Right ventricle myocardium superior (tissue), 1 donor: Measurements from ENCODE around the gene NR1I2. TPM values are rescaled to one million over a fixed set of nuclear protein-coding genes. Genes with fewer than 3 reads are reported as not detected.
A peak's percentile ranks its signal among the peaks of the same experiment; 100 is the strongest.

Source experiments
- ATAC-seq: fragments of 200-7000 bp; cut with Tn5 transposase; one replicate; pipeline ENCODE4 v1.9.1; 2020; ENCODE audit warnings: mild to moderate bottlenecking; ENCODE audit not compliant: poor library complexity
- DNase-seq: peaks from one replicate; pipeline ENCODE4 v3.0.0-alpha.2; 2020
- intact Hi-C: fragments of 100-400 bp; cut with DNase I; formaldehyde crosslinking; loops from one replicate; pipeline ENCODE4 v1.11.2; 2022
- total RNA-seq: library from RNA; stranded (reverse); fragmentation: NEBNext Ultra II Directional; extraction: Animal tissue kit (Norgen Biotek cat#: 25700); gene quantifications from one replicate; pipeline ENCODE4 v1.2.1, GENCODE V29; 2021
- donor health status: DM: no; HTN: yes; CAD: no; lungs with severe emphysema.

Gene NR1I2
- total RNA-seq, 1 donor from 2014 or later = 0.11 TPM

DNA sequence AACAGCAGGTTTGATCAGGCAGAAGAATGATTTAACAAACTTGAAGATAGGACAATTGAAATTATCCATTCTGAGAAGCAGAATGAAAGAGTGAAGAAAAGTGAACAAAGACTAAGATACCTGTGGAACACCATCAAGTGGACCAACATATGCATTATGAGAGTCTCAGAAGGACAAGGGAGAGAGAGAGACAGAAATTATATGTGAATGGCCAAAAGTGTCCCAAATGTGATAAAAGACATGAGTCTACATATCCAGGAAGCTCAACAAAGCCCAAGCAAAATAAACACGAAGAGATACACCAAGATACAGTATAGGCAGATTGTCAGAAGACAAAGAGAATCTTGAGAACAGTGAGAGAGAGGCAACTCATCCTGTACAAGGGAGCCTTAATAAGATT, 5.6 kb upstream of the NR1I2 start:
- DNase-seq (no peak), ATAC-seq (no peak)
- intact Hi-C loops = no loop called here

DNA sequence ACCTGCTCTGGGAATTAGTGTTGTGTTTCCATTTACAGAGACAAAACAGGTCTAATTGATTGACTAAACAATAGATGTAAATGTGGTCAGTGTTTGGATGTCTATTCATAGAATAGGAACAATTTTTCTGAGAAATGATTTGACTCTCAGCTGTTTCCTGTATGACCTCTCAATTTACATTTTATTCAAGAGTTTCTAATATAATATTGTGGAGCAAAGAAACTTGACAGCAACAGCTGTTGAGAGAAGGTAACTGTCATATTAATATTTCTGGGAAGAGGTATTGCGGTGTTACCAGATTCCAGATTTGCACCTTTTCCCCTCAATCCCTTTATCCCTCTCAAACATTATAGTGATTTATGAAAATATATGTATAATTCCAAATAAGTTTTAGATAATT, 3.7 kb upstream of the NR1I2 start:
- no peak for ATAC-seq
- no peak for DNase-seq
- intact Hi-C loops = no loop called here

DNA sequence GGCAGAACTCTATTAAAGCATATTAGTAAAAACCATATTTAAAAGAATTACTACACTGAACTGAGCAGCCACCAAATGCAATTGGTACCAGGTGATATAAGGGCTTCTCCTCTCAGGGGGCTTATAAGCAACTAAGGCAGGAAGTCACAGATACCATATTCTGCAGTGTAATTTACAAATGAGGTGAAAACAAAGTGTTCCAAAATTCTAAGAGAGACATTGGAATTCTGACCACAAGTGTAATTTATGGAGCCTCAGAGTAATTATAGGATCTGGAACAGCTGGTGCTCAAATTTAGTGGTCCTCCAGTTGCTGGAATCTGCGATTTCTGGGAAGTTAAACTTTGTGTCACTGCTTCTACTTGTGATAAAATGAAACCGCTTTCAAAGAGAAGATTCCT, 3.1 kb upstream of the NR1I2 start:
- no peak for ATAC-seq

DNA sequence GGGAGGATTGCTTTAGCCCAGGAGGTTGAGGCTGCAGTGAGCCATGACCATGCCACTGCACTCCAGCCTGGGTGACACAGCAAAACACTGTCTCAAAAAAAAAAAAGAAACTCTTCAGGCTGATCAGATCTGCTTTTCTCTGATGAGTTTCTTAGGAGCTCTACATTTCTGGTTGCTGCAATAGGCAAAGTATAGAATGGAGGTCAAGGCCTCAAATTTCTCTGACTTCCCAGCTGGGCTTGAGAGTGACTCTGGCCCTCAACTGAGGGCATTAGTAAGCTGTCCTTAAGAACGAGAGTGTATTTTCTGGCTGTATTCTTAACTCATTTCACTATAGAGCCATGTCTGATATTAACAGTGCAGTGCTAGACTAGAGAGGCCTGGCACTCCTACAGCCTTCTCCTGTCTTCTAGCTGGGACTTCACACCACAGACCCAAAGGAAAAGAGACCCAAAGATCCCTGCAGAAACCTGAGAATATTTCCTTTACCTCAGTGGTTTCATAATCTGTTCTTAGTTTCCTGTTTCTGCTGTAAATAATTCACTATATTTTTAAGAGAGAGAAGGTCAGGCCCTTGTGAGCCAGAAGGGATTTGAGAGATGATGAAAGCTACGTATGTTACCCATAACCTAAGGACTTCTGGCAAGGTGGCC, 2.0 kb upstream of the NR1I2 start:
- DNase-seq (no peak), ATAC-seq (no peak)
- intact Hi-C loops = no loop called here

More for the DNA sequence above, 3.1 kb upstream of the NR1I2 start:
- intact Hi-C loops = no loop called here
- DNase-seq = no peak

DNA sequence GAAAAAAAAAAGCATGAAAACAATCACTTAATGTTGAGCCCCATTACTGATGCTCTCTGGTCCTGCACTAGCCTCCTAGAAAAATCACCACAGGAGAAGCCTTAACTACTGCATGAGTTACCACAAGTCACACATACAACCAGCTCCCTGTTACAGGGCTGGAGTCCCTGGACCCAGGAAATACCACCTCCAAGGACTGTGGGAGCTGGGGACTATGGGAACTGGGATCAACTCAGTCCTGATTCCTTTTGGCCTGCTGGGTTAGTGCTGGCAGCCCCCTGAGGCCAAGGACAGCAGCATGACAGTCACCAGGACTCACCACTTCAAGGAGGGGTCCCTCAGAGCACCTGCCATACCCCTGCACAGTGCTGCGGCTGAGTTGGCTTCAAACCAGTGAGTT, 559 bp downstream of the NR1I2 start:
- DNase-seq = no peak
- ATAC-seq = no peak

DNA sequence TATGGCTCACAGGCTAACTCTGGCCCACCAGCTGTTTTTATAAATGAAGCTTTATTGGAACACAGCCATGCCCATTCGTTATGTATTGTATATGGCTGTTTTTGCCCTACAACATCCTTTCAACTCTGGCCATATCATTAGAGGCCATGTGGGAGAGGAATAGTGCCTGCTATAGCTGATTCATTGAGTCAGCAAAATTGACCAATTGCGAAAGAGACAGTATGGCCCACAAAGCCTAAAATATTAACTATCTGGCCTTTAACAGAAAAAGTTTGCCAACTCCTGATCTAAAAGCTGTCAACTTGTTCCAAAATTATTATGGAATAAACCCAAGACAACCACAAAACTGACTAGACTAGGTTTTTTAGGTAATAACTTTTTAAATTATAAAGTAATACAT, 1.4 kb downstream of the NR1I2 start:
- intact Hi-C loops = no loop called here
- no peak for DNase-seq
- ATAC-seq = no peak

More for the DNA sequence above, 559 bp downstream of the NR1I2 start:
- intact Hi-C loops = no loop called here

DNA sequence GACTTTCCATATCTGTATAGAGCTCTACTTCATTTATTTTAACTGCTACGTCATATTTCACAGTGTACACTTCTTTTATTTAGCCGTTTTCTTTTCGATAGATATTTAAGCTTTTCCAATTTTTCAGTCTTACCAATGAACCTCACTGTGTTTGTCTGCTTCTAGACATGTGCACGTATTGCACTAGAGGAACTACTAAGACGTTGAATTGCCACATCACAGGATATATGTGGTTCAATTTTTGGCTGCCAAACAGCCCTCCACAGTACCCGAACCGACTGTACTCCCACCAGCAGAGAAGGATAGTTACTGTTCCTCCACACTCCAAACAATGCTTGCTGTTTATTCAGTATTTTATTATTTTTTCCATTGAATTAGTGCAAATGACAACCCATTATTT, 2.0 kb downstream of the NR1I2 start:
- intact Hi-C loops = no loop called here
- no peak for DNase-seq

DNA sequence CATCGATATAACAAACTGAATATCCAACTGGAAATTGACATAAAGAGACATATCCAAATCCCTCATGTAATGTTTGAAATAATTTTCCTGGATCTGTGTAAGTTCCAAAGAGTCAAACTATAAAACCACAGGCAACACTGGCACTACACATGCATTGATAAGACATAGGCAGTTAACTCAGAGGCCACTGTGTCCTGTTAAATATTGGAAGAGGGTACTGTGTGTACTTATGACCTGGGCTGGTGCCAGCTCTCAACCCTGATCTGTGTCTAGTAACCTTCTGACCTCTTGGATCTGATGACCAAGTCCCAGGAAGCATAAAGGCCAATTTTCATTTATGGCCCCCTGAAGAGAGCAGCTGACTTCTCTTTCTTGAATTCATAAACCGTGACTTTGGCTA, 4.5 kb downstream of the NR1I2 start:
- no peak for ATAC-seq
- no peak for DNase-seq
- intact Hi-C loops = no loop called here

More for the DNA sequence above, 2.0 kb downstream of the NR1I2 start:
- no peak for ATAC-seq

DNA sequence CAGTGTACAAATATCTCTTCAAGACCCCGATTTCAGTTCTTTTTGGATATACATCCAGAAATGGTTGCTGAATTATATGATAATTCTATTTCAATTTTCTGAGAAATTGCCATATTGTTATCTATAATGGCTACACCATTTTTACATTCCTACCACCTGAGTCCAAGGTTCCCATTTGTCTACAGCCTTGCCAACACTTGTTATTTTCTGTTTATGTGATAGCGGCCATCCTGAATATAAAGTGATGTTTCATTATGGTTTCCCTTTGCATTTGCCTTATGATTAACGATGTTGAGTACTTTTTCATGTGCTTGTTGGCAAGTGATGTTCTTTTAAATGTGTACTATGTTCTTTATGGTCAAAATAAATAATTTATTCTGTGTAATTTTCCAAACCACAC, 8.5 kb downstream of the NR1I2 start:
- intact Hi-C loops = no loop called here
- ATAC-seq (no peak), DNase-seq (no peak)

DNA sequence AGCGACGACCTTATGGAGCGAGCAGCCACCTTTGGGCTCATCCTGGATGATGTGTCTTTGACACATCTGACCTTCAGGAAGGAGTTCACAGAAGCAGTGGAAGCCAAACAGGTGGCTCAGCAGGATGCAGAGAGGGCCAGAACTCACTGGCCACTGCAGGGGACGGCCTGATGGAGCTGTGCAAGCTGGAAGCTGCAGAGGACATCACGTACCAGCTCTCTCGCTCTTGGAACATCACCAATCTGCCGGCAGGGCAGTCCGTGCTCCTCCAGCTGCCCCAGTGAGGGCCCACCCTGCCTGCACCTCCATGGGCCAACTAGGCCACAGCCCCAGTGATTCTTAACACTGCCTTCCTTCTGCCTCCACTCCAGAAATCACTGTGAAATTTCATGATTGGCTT, 10.4 kb downstream of the NR1I2 start:
- ATAC-seq = no peak
- intact Hi-C loops = no loop called here
- DNase-seq = no peak

DNA sequence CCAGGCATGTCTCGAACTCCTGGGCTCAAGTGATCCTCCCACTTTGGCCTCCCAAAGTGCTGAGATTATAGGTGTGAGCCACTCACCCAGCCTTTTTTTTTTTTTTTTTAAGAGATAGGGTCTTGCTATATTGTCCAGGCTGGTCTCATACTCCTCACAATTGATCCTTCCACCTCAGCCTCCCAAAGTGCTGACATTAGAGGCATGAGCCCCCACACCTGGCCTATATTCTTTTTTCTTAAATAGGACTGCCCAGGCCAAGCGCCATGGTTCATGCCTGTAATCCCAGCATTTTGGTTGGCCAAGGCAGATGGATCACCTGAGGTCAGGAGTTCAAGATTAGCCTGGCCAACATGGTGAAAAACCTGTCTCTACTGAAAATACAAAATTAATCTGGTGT, 12.5 kb downstream of the NR1I2 start:
- ATAC-seq (no peak), DNase-seq (no peak)
- intact Hi-C loops = no loop called here

DNA sequence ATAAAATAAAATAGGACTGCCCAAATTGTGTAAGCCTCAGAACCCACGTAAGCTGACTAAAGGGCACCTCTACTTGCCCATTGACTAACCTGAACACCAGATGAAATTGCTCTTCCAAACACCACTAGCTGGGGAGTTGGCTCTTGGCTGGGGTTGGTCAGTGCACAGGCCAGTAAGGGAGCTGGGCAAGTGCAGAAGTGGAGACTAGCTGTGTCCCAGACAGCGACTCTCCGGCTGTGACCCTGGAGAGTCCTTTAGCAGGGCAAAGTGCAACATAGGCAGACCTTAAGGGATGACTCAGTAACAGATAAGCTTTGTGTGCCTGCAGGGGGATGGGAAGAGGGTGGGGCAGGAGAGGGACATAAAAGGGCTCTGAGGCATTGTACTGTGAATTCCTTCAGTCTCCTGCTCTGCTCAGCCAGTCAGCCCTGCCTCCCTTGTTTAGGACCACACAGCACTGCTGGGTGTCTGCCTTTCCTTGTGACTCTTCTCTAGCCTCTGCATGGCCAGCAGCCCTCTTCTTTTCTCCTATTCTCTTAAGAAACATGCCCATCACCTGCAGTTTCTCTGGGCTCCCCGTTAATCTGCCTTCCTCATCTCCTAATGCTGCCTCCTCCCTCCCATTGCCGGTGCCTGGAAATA, 13.2 kb downstream of the NR1I2 start:
- no peak for DNase-seq
- peak; percentile 68 for ATAC-seq

DNA sequence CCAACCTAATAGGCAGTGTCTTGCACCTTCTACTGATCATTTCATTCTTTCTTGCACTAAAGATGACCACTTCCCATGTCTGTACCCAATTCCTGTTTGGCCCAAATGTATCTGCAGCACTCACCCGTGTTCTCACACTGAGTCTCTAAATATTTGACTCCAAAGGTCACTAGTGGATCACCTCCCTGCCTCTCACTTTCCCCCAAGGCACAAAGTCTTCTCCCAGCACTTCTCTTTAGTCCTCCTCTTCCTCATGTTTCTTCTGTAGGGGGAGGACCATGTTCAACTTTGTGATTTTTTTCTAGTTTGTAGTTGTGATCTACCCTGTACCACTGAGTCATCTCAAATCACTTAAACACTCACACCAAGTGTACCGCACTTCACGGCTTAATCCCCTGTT, 13.9 kb downstream of the NR1I2 start:
- DNase-seq (no peak), ATAC-seq (no peak)
- intact Hi-C loops = no loop called here

More for the DNA sequence above, 13.2 kb downstream of the NR1I2 start:
- intact Hi-C loops = no loop called here

DNA sequence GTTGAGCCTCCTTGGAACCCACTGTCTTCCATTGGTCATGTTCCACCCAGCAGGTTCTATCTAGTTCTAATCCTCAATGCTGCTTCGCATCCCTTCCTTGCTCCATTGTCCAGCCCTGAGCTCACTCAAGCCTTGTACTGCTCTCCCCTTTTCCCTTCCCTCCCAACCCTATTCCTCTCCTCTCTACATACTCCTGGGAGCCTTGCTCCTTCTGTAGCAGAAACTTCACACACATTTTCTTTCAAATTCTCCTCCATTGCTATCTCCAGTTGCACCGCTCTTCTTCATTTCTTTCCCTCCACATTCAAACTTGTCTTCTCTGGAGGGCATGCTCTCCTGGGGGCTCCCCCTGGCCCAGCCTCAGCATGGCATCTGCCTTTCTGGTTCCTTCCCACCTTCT, 14.5 kb downstream of the NR1I2 start:
- no peak for ATAC-seq
- DNase-seq = no peak
- intact Hi-C loops = no loop called here

DNA sequence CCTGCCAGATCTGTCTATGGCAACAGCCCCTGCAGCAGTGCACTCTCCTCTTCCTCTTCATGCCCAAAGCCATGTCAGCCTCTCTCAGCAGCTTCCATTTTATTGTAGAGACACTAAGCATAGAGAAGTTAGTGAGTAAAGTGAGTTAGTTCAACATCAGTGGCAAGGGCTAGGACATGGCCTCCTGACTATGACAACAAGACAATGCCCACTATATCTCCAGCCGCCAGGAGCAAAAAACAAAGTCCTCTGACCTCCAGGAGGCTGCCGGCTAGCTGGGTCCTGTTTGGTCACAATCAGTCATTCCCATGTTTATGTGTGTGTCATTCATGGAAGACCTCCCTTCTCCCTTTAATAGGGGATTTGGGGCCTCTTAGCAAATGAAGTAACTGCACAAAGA, 14.9 kb downstream of the NR1I2 start:
- ATAC-seq = no peak
- no peak for DNase-seq
- intact Hi-C loops = no loop called here

DNA sequence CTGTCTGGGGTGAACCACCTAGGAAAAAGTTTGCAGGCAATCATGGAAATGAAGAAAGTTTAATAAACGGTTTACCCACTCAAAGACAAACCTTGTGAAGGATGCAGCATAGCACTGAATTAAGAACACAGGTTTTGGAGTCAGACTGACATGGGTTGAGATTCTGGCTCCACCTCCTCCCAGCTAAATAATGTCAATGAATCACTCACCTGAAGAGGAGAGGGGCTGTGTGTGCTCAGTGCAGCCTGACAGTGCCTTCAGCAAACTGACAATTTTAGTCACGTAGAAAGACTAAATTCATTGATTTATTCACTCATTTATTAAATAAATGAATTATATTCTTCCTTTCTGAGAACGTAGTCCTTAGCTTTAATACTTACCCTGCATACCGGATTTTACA, 18.9 kb downstream of the NR1I2 start:
- ATAC-seq (no peak), DNase-seq (no peak)
- intact Hi-C loops = no loop called here

DNA sequence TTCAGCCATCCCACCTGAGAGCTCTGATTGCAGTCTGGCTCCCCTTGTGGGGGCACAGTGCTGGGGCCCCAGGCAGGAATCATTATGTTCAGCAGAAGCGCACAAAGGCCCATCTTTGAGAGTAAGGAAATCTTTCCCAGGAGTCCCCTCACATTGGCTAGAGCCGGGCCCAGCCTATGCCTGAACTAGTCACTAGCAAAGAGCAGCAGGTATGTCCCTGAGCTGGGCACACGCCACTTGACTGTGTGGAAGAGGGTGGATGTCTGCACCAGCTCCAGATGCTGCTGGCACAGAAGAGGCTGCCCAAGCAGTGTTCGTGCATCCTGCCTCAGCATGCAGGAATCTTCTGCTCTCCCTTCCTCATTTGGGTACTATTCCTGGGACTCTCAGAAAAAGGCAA, 26.3 kb downstream of the NR1I2 start:
- no peak for DNase-seq
- no peak for ATAC-seq
- intact Hi-C loops = no loop called here

DNA sequence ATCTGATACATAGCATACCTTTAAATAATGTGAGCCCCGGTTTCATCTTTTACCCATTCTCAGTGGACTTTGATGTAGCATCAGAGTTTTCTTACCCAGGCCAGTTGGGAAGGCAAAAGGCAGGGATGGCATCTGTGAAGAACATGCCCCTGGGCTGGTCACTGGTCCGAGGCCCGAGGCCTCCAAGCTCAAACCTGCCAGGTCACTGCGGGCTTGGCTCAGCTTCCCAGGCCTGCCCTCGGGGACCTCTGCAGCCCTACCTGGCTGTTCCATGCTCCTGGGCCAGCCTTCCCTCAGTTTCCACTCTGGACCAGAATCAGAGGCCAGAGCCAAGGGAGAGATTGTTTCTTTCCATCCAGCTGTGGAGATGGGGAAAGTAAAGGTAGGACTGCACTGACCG, 26.9 kb downstream of the NR1I2 start:
- DNase-seq (no peak), ATAC-seq (no peak)
- intact Hi-C loops = no loop called here

DNA sequence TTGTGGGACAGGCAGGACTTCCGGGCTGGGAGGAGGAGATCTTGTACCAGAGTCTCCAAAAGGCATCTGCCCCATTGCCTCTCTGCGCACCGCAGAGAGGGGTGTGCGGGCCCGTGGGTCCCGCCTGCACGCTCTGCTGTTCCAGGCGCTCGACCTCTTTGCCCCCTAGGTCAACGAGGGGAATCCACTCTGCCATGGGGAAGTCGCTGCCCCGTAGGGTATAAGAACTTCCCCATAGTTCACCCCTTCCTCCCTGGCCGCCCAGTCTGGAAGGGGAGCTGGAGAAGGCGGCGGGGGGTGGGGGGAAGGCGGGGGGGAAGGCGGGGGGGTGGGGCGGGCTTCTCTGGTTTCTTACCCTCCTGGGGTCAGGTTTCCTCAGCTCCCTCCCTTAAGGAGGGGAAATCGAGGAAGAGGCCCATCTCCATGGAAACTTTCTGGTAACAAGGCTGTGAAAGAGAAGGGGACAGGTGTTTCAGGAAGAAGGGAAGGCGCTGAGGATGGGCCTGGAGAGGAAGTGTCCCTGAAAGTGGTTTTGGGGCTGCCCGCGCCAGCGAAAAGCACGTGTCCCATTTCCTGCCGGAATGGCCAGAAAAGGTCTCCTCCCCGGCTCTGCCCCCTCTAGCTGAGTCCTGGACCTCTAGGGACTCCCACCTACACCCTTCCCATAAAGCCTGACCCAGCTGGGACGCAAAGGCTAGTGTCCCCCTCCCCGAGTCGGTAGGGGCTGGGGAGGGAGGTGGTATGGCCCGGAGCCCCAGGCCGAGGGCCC, 27.5 kb downstream of the NR1I2 start:
- no peak for DNase-seq
- no peak for ATAC-seq
- intact Hi-C loops = no loop called here

DNA sequence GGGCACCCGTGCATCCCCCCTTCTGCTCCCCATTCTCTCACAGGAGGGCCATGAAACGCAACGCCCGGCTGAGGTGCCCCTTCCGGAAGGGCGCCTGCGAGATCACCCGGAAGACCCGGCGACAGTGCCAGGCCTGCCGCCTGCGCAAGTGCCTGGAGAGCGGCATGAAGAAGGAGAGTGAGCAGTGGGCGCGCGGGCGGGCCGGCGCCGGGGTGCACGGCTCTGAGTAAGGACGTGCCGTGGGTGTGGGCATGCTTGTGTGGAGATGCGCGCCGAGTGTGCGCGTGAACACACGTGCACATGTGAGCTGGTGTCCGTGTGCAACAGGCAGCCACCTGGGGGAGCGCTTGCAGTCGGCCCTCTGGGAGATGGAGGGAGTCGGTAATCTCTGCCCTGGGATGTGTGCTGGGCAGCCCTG, 28.1 kb downstream of the NR1I2 start:
- ATAC-seq (peak; percentile 63), DNase-seq (peak; percentile 54)
- intact Hi-C loops = no loop called here
